GM18511 (cell line): ENCODE data around the gene SLC7A14.

Experiments used
- ATAC-seq: cut with Tn5 transposase; IDR thresholded peaks from one replicate; pipeline ENCODE4 v1.9.1; 2021; ENCODE audit warnings: mild to moderate bottlenecking, moderate library complexity; ENCODE audit not compliant: unreplicated experiment

SLC7A14 gene

DNA sequence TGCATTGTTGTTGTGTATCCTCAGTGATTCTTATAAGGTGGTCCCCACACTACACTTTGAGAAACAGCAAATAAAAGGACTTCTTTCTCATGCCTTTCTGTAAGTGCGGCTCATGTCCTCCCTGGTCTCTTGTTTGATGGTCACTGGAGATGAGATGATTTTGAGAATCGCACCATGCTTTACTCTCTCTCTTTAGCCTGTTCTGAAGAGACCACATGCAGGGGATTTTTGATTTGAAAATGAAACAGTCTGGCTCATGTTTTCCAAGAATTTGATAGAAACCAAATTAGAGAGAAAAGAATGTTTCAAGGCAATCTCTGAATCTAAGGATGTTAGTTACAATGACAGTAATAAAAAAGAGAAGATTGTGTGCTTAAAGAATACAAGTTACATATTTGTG is 149.2 kb downstream of the SLC7A14 start:
- no peak for ATAC-seq

DNA sequence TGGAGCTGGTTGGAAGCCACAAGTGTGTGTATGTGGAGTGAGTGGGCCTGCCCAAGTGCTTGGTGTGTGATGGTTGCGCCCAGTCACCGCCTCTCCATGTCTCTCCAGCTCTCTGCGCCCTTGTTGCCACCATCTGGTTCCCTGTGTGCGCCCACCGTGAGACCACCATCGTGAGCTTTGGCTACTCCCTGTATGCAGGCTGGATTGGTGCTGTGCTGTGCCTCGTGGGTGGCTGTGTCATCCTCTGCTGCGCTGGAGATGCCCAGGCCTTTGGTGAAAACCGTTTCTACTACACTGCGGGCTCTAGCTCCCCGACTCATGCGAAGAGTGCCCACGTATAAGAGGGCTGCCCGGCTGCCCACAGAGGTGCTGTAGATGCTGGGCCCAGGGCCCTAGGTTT is 153.5 kb downstream of the SLC7A14 start:
- ATAC-seq: no peak

DNA sequence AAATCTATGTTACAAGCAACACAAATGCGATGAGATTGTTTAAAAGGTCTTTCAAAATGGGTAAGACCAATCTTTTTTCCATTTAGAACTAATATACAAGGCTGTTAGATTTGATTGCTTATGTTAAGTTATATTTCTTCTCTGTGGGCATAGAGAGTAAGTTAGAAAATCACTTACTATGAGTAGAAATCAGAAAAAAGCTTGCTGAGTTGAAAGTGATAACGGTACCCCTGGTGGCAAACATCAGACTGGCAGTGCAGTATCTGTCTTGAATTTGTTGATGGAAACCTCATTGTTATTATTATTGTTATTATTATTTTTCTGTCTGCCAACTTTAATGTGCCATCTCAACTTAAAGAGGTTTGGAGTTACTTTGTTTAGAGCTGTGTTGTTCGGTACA is 154.8 kb downstream of the SLC7A14 start:
- ATAC-seq: no peak

DNA sequence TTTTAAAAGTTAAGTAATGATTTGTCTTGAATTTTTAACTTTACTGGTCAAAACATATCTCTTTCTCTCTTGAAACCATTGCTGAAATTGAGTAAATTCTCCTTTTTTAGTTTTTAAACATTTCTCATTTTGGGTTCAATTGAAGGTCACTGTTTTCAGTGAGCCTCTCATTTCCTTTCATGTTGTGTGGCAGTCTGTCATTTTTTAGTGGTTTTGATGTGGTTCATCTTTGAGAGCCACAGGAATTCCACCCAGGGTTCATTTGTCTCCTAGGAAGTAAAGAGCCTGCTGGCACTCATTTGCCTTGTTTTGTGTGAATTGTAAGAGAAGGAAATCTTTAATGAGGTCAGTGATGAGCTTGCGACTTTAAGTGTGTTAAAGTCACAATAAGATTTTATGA is 156.8 kb downstream of the SLC7A14 start:
- peak; percentile 59 for ATAC-seq

DNA sequence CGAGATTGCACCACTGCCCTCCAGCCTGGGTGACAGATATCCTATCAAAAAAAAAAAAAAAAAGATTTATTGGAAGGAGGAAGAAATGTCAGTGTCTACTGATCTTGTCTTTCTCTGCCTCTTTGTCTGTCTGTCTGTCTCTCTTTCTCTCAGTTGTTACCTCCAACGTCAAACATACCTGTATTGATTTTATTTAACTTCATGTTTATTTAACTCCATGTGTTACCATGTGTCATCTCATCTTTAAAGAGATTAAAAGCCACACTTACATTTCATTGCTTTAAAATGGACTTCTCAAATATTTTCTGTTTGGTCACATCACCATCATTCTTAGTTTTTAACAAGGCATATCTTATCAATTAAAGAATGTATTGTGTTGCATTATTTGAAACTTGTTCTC is 157.8 kb downstream of the SLC7A14 start:
- no peak for ATAC-seq

DNA sequence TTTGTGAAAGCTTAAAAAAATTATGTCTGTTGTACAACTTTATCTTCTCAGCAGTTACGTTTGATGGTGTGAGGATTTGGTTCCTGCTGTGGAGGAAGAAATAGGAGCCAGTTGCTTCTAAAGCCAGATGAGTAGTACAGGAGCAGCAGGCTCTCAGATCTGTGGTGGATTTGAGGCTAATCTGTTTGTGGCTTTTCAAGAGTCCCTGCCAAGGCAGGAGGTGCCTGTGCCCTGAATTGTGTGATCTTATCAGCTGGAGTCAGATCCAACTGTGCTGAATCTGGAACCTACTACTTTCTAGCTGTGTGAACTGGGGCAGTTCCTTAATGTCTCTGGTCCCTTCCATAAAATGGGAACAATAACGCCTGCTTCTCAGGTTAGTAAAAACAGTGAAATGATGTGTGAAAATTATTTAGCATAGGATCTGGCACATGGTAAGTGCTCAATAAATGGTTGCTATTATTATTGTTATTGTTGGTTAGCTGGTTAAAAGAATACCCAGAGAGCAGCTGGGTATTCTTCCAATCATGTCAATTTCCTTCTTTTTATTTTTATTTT is 159.6 kb downstream of the SLC7A14 start:
- no peak for ATAC-seq

DNA sequence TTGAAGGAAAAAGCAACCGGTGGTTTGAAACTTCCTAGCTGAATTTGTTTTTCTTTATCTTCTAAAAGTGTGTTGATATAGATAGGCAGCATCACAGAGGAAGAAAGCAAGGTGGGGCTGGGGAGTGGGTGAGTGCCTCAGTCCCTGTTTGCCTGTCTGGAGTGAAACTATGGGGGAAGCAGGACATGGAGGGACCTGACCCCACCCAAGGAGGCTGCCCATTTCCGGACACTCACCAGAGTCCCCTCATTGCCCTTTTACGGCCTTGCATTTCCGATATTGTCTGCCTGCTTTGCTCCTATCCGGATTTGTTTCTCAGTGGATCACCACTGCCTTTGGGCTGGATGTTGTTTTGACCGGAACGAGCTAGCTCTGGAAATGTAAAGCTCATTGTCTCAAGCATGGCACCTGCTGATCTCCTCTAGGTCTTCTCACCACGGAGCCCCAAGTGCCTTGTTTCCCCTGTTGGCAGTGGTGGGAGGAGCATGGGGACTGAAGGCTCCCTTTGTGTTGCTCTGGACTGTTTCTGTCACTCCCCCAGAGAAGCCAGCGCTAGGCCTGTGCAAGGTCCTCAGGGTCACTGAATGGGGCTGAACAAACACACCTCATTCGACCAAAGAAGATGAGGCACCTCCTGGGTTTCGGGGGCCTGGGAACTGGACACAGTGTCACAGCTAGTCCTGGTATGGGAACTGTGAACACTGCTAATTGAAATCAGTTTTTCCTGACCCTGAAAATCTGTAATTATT is 160.2 kb downstream of the SLC7A14 start:
- no peak for ATAC-seq

DNA sequence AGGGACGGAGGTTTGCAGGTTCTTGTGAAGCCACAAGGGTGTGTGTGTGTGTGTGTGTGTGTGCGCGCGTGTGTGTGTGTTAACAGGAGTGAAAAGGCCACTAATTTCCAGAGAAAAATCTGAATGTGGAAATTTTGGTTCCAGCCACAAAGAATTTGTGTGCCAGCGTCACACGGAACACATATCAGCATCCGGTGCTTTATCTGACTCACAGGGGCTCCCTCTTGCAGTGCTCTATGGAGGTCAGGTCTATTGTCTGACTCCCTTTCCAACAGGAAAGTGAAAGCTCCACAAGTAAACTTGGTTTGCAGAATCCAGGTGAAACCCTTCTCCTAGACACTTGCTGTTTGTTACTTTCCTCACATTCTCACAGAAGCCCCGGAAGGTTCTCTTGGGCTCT is 161.0 kb downstream of the SLC7A14 start:
- no peak for ATAC-seq

DNA sequence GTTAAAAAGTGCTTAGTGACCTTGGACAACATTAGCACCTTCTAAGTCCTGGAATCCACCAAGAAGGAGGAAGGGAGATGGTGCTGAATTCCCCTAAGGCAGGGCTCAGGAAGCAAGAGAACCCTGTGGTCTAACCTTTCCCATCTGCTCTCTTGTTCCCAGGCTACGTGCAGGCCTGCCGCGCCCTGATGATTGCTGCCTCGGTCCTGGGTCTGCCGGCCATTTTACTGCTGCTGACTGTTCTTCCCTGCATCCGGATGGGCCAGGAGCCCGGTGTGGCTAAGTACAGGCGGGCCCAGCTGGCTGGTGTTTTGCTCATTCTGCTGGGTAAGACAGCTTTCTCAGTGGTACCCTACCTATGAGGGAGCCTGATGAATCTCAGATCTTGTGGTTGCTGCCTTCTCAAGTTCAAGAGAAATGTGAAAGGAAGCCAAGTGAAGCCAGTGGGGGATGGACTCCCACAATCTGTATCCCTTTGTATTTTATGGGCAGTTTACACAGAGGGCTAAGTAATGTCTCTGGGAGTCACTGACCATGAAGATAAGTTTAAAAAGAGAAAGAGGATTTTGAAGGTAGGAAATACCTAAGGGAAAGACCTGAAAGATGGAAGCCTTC is 162.8 kb downstream of the SLC7A14 start:
- ATAC-seq: no peak

DNA sequence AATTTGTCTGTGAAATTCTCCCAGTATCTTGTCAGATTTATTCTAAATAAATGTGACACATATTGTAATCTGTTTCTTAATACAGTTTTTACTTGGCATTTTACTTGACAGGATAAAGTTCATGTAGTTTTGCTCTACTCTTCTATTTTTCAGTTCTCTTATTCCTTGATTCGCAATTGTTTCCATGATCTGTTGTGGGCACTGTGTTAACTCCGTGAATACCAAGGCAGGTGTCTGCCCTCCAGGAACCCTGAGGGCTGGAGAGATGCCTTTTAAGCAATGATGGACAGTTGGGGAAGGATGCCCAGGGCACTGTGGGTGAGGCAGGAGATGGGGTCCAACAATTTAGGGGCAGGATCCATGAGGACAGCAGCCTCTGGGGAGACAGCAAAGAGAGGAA is 164.1 kb downstream of the SLC7A14 start:
- no peak for ATAC-seq

DNA sequence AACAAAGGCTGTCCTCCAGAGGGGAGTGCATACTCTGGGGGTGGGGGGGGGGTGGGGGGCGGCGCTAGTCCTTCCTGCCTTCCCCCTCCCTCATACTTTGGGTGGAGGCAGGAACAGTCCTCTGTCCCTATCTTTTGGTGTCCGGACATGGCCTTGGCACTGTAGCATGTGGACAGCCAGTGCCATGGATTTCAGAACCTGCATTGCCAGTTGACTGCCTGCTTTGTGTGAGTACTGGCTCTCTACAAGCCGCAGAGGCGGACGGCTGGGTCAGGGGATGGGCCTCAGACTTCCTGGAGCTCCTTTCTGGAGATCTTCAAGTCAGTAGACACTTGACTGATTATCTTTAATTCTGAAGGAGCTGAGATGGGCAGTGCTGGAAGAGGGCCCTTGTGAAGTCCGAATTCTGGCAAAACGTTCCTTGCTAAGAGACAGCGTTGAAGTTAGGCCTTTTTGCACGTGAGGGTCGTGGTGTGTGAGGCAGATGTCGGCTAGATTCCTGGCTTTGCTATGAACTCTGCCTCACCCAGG is 164.7 kb downstream of the SLC7A14 start:
- no peak for ATAC-seq

DNA sequence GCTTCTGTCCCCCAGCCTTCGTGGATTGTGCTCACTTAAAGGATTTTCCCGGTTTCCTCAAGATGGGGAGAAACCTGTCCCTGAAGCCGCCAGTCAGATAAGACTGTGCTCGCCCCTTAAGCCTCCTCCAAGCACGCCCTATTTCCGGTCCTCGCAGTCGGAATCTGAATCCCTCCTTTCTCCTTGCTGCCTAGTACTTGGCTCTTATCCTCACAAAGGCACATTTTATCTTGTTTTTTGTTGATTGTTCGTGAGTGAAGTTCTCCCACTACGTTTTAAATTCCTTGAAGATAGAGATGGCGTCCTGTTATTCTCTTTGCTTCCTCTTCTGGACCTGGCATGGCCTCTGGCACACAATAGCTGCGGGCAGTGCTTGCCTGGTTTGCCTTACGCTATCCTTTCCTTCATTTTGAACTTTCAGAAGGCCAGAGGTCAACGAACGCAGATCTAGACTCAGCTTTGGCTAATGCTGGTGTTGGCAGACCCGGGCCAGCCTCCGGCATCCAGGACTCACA is 165.5 kb downstream of the SLC7A14 start:
- ATAC-seq: no peak

DNA sequence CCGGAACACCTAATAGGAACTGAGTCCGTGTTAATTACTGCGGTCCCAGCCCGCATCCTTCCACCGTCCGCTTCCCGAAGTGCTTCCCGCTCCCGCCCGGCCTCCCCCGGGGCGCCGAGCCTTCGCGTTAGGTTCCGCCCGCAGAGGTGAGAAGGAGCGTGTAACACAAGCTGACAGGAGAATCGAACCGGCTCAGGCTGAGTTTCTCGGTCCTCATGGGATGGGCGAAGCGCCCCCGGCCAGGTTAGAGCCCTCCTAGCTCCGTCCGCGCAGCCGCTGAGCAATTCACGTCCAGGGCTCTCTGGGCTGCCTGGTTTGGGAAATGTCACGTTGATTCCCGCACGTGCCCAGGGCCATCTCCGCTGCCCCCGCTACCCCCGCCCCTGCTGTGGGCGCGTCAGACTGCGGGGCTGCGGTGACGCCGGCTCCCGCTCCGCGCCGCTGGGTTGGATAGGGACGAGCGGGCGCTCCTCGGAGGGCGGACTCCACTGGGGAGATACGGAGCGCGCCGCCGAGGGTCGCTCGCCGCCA is 166.3 kb downstream of the SLC7A14 start:
- no peak for ATAC-seq

DNA sequence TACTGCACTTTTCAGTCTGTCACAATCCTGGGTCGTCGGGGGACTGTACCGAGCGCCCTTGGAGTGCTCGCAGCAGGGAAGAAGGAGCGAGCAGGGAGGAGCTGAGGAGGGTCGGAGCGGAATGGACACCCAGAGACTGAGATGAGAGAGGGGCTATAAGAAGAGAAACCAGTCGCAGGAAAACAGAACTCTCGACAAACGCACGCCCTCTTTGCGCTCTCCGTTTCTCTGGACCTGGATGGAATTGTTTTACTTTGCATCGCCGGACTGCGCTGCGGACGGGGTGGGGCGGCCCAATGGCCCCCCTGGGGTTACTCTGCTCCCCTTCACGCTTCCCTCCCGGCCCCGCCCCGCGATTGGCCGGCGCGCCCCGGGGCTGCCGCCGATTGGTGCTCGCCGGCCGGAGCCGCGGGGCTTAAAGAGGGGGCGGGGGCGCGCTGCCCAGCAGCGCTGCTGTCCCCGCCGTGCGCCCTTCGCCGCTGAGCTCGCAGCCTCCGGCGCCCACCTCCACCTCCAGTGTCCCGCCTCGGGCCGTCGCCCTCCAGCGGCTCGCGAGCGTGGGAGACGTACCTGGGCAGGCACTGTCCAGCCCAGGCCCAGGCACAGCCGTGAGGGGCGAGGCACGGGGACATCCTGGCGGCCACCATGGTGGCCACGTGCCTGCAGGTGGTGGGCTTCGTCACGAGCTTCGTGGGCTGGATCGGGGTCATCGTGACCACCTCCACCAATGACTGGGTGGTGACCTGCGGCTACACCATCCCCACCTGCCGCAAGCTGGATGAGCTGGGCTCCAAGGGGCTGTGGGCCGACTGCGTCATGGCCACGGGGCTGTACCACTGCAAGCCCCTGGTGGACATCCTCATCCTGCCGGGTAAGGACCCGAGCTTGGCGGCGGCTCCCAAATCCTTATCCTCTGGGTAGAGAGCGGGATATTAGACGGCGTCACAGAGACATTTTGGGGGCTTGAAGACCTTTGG is 167.2 kb downstream of the SLC7A14 start, which contains the start of gene CLDN11:
CLDN11 (plus strand) TSS at position 447 of the 977 bp plus-strand sequence; CDS start at position 646, 199 bp downstream.
- no peak for ATAC-seq

DNA sequence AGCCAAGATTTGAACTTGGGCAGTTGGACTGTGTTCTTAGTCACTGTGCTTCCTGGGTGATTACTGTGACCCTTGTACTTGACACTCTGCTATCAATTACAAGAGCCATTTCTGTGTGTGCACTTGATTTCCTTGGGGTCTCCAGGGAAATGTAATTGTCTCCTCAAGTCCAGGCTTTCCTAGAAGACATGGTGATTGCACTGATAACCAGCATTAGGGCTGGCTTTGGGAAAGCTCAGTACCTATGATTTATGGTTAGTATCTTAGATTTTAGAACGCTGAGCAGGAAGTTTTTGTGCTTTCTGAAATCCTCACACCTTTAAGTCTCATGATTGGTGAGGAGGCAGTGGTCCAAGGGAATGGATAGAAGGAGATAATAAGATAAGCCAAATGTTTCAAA is 168.8 kb downstream of the SLC7A14 start:
- no peak for ATAC-seq

DNA sequence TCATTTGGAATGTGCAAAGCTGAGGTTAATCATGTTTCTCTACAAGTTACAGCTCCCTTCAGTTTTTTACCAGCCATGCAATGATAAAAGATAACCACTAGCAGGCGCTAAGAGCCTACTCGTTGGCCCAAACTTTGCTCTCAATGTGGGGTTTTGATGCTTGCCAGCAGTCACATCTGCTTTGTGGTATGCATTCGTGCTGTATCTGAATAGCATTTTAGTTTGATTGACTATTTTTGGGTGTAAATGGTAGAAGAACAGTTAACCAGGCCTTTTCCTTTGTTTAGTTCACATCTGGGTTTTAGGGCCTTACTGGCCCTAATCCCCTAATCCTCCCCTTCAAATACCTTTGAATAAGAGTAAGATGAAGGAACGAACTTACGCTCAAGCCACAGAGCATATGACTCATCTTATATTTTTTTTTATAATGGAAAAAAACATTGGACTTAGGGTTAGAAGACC is 171.6 kb downstream of the SLC7A14 start:
- ATAC-seq: no peak

DNA sequence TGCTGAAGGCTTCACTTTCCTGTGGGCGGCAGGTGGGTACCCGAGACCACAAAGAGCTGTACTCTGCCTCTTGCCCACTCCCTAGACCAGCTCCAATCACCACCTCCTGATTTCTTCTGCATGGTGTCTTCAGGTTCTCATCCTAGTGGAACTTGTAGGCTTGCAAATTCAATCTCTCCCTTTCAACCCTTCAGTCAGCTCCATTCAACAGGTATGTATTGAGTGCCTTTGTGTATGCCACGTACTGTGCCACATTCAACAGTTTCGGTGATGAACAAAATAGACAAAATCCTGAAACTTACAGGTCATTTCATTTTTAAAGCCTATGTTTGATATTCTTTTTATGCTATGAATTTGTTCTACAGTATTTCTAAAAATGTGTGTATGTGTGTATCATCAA is 172.6 kb downstream of the SLC7A14 start:
- no peak for ATAC-seq

DNA sequence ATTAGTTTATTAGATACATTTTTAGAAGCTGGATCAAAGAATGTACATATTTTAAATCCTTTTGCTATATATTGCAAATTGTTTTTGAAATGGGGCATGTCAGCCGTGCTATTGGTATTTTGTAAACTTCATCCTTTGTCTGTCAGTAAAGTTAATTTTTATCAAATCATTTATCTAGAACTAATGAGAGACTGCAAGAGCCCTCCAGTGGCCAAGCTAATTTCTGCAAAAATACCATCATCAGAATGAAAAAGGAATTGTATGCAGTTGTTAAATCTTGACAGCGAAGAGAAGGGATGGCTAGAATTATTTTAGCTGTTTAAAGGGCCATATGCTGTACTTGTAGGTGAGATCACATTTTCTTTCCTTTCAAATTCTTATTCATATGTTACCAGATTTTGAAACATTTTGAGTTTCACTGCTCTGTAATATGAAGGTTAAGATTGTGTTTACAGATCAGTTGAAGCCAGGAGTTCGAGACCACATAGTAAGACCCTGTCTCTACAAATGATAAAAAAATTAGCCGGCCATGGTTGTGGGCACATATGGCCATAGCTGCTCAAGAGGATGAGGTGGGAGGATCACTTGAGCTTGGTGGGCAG is 175.3 kb downstream of the SLC7A14 start:
- ATAC-seq: no peak
